GM12891 (cell line): ENCODE measurements around the gene LRP1B.

Experiments used
- DNase-seq: peaks from one replicate; pipeline ENCODE4 v3.0.0; 2011; ENCODE audit warnings: low spot score; ENCODE audit not compliant: insufficient read length
- FAIRE-seq: peaks from 2 replicates; lab custom pipeline; 2011; peaks lifted over from hg19 to GRCh38; lab: Jason Lieb, UNC
- PAX5 ChIP-seq: IDR thresholded peaks from 2 replicates; pipeline ENCODE4 v1.6.1; 2011; ENCODE audit warnings: low read length, moderate library complexity, mild to moderate bottlenecking; ENCODE audit not compliant: insufficient read depth, severe bottlenecking
- POLR2A ChIP-seq: IDR thresholded peaks from 2 replicates; pipeline ENCODE4 v1.6.1; 2011; ENCODE audit warnings: low read depth, low read length, control low read depth
- POLR2AphosphoS5 ChIP-seq: IDR thresholded peaks from 2 replicates; pipeline ENCODE4 v1.6.1; 2011; ENCODE audit warnings: low read depth, low read length, control low read depth
- POU2F2 ChIP-seq: IDR thresholded peaks from 2 replicates; pipeline ENCODE4 v1.6.1; 2011; ENCODE audit warnings: low read depth, mild to moderate bottlenecking, control low read depth, low read length, moderate library complexity
- SPI1 ChIP-seq: IDR thresholded peaks from 2 replicates; pipeline ENCODE4 v1.6.1; 2011; ENCODE audit warnings: low read depth, low read length, control low read depth
- TAF1 ChIP-seq: IDR thresholded peaks from 2 replicates; pipeline ENCODE4 v1.6.1; 2011; ENCODE audit warnings: low read depth, low read length, control low read depth

LRP1B gene

DNA sequence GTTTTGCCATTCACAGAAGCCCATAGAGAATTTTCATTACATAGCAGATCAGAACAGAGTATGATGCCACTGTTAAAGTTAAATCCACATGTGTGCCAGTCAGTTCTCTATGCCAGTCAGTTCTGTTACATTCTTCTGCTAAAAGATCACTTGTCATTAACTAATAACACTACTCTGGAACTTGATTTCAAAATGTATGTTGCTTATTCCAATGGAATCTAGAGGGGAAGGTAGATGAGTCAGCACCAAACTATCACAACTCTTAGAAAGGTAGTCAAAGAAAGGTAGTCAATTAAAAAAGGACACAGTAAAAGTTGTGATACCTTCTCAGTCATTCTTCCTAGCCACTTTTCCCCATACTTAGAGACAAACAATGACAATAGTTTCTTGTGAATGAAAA, 1214.4 kb downstream of the LRP1B start:
- FAIRE-seq (no peak), DNase-seq (no peak)
- TF ChIP-seq POLR2A (no peak), POLR2AphosphoS5 (no peak), TAF1 (no peak), SPI1 (no peak), POU2F2 (no peak), PAX5 (no peak)

DNA sequence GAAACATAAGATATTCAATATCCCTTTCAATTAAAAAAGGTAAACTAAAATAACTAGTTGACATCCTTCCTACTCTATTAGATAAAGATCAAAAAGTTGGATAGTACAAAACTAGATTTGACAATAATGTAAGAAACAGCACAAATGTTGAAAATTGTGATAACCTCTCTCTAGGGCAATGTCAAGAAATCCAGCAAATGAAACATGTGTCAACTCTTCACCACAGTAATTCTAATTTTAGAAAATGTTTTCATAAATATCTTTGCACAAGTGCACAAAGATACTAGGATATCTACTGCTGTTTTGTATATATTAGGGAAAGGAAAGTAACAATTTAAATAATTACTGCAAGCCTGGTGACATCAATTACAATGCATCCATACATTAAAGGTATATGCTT, 1220.1 kb downstream of the LRP1B start:
- no peak for TF ChIP-seq TAF1
- TF ChIP-seq SPI1: no peak
- no peak for DNase-seq
- FAIRE-seq: no peak

DNA sequence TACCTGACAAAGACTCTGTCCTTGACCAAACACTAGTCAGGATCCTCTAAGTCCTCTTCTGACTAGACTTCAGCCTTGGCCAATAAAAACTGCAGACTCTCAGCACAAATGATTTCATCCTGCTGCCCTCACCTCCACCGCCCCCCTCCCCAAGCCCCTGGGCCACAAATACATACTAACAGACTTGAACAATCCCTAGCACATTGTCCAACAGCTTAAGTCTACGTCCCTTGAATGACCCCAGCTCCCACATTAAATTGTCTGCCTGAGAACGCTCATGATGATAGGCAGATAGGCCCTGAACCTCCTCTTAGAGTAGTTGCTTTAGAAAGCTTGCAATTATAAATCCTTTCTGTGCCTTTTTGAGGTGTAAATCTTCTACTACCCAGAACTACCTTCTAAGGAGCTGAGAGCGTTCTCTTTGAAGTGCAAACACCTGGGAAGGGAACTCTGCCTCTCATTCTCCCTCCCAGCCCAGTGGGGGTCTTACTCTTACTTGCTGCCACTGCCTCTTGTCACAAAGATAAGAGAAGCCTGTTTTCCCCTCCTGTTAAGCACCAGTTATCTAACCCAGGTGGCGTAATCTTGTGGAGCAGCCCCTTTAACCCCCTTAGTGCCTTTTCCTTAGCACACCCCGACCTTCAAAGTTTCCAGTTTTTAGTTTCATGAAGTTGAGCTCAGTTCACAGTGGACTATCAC, 1225.6 kb downstream of the LRP1B start:
- DNase-seq (no peak), FAIRE-seq (no peak)
- TF ChIP-seq SPI1 (no peak), POLR2AphosphoS5 (no peak), PAX5 (no peak), TAF1 (no peak), POU2F2 (no peak), POLR2A (no peak)

DNA sequence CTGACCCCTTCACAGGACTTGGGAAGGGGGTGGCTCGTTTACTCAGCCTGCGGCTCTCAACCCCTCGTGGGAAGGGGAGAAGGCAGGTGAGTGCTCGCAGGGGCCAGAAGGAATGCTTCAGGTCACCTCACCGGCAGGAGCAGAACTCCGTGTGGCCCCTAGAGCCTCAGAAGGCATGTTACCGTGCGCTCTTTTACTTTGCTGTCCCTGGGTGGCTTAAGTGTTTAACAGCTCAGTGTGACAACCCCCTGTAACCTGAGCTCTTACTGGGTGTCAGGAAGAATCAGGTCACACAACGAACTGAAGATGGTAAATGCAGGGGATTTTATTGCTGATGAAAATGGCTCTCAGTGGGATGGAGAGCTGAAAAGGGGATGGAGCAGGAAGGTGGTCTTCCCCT, 1235.4 kb downstream of the LRP1B start:
- DNase-seq: no peak
- TF ChIP-seq SPI1: no peak
- no peak for TF ChIP-seq TAF1
- no peak for TF ChIP-seq POLR2A
- no peak for TF ChIP-seq PAX5
- no peak for TF ChIP-seq POLR2AphosphoS5
- TF ChIP-seq POU2F2: no peak
- no peak for FAIRE-seq

DNA sequence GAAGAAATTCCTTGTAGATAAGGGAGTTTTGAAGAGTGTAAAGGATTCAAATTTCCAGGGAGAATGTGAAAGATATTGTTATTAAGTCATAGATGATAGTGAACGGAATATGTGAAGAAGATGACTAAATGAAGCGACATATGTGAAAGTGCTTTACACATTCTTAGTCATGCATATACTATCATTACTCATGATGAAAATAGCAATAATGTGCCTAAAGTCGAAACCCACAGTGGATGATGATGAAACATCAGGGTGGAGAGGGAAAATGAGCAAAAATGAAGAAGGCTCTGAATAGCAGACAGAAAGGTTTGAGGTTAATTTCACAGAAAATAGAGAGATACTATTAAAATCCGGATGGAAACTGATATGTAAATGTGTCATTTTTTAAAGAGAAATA, 1237.1 kb downstream of the LRP1B start:
- DNase-seq (no peak), FAIRE-seq (no peak)
- TF ChIP-seq TAF1: no peak
- TF ChIP-seq POLR2AphosphoS5: no peak

DNA sequence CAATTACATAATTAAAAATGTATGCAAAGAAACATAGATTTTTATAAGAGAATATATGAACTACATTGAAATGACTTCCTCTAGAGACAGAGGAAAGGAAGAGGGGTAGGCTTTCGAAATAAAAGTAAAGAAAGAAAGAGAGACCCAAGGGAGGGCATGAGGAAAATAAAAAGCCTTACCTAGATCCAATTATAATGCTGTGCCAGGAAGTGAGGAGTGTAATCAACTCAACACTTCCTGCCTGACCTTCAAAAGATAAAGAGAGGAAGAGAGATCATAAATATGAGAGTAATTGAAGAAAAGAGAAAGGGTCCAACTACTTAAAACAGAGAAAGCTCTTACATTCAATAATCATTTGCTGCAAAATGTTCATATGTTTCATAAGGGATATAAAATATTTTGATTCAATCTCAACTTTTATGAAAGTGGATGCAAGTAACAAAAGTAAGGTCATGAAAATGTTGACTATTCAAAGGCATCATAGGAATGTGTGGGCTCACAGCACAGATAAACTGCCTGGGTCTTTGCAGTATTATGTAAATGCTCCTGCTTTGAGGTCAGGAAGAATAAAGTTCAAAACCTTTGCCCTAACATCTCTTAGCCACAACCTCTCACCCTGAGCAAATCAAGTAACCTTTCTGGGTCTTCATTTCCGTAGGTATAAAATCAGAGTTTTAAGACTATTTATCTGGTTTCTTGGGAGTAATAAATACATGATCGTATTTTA, 1237.7 kb downstream of the LRP1B start:
- TF ChIP-seq TAF1 (no peak), SPI1 (no peak), POLR2AphosphoS5 (no peak), POU2F2 (no peak), PAX5 (no peak), POLR2A (no peak)
- FAIRE-seq (no peak), DNase-seq (no peak)

DNA sequence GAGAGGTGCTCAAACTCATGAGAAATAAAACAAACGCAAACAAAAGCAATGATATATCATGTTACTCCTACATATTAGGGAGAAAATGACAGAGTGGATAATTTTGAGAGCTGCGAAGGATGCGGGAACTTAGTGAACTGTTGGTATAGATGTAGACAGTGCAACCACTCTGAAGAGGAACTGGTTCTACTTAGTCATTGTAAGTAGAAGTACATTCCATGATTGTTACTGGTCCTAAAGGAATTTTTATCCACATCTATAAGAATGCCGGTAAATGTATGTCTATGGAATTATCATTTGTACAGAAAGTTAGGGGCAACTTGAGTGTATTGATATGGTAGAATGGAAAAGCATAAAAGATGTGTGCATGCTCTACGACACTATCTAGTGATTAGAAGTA, 1238.4 kb downstream of the LRP1B start:
- no peak for FAIRE-seq
- TF ChIP-seq POU2F2 (no peak), SPI1 (no peak), POLR2A (no peak), TAF1 (no peak), POLR2AphosphoS5 (no peak), PAX5 (no peak)
- DNase-seq: no peak

DNA sequence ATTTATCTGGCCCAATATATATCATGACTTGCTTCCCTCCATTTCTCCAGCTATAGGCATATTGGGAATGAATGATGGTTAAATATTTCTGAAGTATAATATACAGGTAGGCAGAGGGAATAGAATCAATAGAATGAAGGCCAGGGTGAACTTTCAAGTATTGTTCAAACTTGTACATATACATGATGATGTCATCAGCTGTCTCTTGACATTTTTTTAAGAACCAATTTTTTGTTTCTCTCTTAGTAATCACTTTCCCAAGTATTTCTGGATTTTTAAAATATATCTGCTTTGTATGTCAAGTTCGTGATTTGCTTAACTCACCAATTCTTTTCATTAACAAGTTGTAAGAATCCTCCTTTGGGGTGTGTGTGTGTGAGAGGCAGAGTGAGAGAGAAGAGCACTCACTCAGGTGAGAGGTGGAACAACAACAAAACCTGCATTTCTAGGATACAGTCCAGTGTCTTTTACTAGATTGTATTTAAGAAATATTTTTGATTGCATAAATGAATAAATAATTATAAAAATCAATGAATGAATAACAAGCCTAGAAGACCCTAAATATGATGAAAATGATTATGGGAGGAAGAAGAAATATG, 1239.1 kb downstream of the LRP1B start:
- FAIRE-seq: no peak
- no peak for TF ChIP-seq SPI1
- TF ChIP-seq POLR2AphosphoS5: no peak
- TF ChIP-seq POU2F2: no peak
- TF ChIP-seq TAF1: no peak
- TF ChIP-seq POLR2A: no peak
- no peak for TF ChIP-seq PAX5
- no peak for DNase-seq

DNA sequence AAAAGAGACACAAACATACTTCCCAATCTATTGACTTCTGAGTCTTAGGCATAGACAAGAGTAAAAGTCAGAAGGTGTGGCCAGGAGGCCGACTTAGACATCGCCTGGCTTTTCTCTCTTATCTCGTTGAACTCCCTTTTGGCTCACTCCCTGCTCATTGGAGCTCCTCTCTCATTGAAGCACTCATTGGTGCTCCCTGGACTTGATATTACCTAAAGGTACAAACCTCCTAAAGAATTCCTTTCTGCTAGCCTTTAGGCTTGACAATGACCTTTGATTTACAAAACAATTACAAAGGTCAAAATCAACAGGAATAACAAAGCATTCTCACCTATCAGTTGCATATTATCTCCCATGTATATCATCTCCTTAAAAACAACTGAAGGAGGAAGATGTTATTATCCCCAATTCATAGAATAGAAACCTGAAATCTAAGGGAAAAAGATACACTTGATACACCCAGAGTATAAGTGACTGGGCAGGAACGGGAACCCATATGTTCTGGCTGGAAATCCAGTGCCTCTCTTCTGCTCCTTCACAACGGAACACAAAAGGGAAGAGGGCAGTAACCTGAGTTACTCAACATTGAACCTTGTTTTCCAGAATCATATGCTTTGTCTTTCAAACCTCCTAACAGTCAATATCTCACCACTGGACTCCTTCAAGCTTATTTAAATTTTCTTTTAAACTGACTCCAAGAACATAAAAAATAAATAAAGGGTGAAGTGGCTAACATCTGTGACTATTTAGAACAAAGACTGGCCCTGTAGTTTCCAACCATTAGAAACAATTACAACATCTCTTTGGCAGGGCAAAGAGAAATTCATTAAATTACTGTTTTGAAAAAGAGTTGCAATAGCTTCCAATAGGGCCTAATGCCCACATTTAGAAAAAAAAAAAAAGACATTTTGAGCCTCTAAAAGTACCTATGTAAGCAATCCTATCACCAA, 1247.9 kb downstream of the LRP1B start:
- no peak for DNase-seq
- TF ChIP-seq SPI1 (no peak), POLR2AphosphoS5 (no peak), POU2F2 (no peak), TAF1 (no peak), PAX5 (no peak), POLR2A (no peak)
- no peak for FAIRE-seq
